ENCODE data around the gene CBARP.

Gene CBARP

GRCh38 chr19:1237754-1238368 is at the start of gene CBARP:
CBARP (minus strand) TSS chr19:1238005; CDS start chr19:1236100, 1,905 bp downstream.
- H3K27me3 ChIP-seq (ENCODE audit: insufficient read depth, poor library complexity, severe bottlenecking), result no peaks in the 10 kb centered on the region
- peaks cover 6% of the 10 kb centered on the region for H3K4me1 ChIP-seq (ENCODE audit: insufficient read depth, poor library complexity, severe bottlenecking)
- DNase-seq (ENCODE audit: low spot score) (no peak), ATAC-seq (ENCODE audit: low read depth) (no peak)
- peak within 1 kb of the TSS; percentile 97 for H3K27ac ChIP-seq (ENCODE audit: poor library complexity, severe bottlenecking)
- H3K4me3 ChIP-seq (ENCODE audit: severe bottlenecking), result peak within 1 kb of the TSS; percentile 88
- TF ChIP-seq CTCF (IDR thresholded peaks at IDR 0.05; ENCODE audit: poor library complexity, severe bottlenecking), result no peak
- peaks cover 18% of the 10 kb centered on the region for H3K36me3 ChIP-seq (ENCODE audit: low read depth)
- H3K9me3 ChIP-seq (ENCODE audit: severe bottlenecking), result no peaks in the 10 kb centered on the region

GRCh38 chr19:1286487-1287353 is 48.9 kb upstream of the CBARP start:
- no peaks in the 10 kb centered on the region for H3K36me3 ChIP-seq (ENCODE audit: low read depth)
- no peaks in the 10 kb centered on the region for H3K9me3 ChIP-seq (ENCODE audit: severe bottlenecking)
- no peak for TF ChIP-seq CTCF (IDR thresholded peaks at IDR 0.05; ENCODE audit: poor library complexity, severe bottlenecking)
- DNase-seq (ENCODE audit: low spot score), result no peak
- H3K27ac ChIP-seq (ENCODE audit: poor library complexity, severe bottlenecking), result no peak overlapping the region
- H3K4me1 ChIP-seq (ENCODE audit: insufficient read depth, poor library complexity, severe bottlenecking), result no peaks in the 10 kb centered on the region
- peak overlapping the region; percentile 24 for H3K4me3 ChIP-seq (ENCODE audit: severe bottlenecking)
- no peak for ATAC-seq (ENCODE audit: low read depth)
- peaks cover 35% of the 10 kb centered on the region for H3K27me3 ChIP-seq (ENCODE audit: insufficient read depth, poor library complexity, severe bottlenecking)

GRCh38 chr19:1285737-1286360 is 48.0 kb upstream of the CBARP start, which contains the start of gene EFNA2:
EFNA2 (plus strand) TSS chr19:1285873; CDS start chr19:1286169, 296 bp downstream.
- Histone ChIP-seq H3K27ac (ENCODE audit: poor library complexity, severe bottlenecking) (no peak within 1 kb of the TSS), H3K4me3 (ENCODE audit: severe bottlenecking) (peak within 1 kb of the TSS; percentile 24)
- no peak for DNase-seq (ENCODE audit: low spot score)

GRCh38 chr19:1284979-1285736 is 47.4 kb upstream of the CBARP start:
- no peak overlapping the region for H3K27ac ChIP-seq (ENCODE audit: poor library complexity, severe bottlenecking)
- peaks cover 35% of the 10 kb centered on the region for H3K27me3 ChIP-seq (ENCODE audit: insufficient read depth, poor library complexity, severe bottlenecking)
- no peak overlapping the region for H3K4me3 ChIP-seq (ENCODE audit: severe bottlenecking)
- TF ChIP-seq CTCF (IDR thresholded peaks at IDR 0.05; ENCODE audit: poor library complexity, severe bottlenecking), result no peak
- H3K36me3 ChIP-seq (ENCODE audit: low read depth), result no peaks in the 10 kb centered on the region
- no peak for ATAC-seq (ENCODE audit: low read depth)
- no peaks in the 10 kb centered on the region for H3K4me1 ChIP-seq (ENCODE audit: insufficient read depth, poor library complexity, severe bottlenecking)
- DNase-seq (ENCODE audit: low spot score), result no peak
- no peaks in the 10 kb centered on the region for H3K9me3 ChIP-seq (ENCODE audit: severe bottlenecking)

More at GRCh38 chr19:1285737-1286360, 48.0 kb upstream of the CBARP start, which contains the start of gene EFNA2:
- peaks cover 35% of the 10 kb centered on the region for H3K27me3 ChIP-seq (ENCODE audit: insufficient read depth, poor library complexity, severe bottlenecking)
- no peak for ATAC-seq (ENCODE audit: low read depth)
- H3K4me1 ChIP-seq (ENCODE audit: insufficient read depth, poor library complexity, severe bottlenecking), result no peaks in the 10 kb centered on the region
- H3K36me3 ChIP-seq (ENCODE audit: low read depth), result no peaks in the 10 kb centered on the region
- no peaks in the 10 kb centered on the region for H3K9me3 ChIP-seq (ENCODE audit: severe bottlenecking)
- TF ChIP-seq CTCF (IDR thresholded peaks at IDR 0.05; ENCODE audit: poor library complexity, severe bottlenecking), result peak; percentile 16
